ENCODE measurements around the gene GYG2. TPM values are rescaled to one million over a fixed set of nuclear protein-coding genes. Genes with fewer than 3 reads are reported as not detected.

The GYG2 gene
- total and polyA plus RNA-seq, 2 experiments from 2014 or later, result 17.6 to 63.8 TPM

DNA sequence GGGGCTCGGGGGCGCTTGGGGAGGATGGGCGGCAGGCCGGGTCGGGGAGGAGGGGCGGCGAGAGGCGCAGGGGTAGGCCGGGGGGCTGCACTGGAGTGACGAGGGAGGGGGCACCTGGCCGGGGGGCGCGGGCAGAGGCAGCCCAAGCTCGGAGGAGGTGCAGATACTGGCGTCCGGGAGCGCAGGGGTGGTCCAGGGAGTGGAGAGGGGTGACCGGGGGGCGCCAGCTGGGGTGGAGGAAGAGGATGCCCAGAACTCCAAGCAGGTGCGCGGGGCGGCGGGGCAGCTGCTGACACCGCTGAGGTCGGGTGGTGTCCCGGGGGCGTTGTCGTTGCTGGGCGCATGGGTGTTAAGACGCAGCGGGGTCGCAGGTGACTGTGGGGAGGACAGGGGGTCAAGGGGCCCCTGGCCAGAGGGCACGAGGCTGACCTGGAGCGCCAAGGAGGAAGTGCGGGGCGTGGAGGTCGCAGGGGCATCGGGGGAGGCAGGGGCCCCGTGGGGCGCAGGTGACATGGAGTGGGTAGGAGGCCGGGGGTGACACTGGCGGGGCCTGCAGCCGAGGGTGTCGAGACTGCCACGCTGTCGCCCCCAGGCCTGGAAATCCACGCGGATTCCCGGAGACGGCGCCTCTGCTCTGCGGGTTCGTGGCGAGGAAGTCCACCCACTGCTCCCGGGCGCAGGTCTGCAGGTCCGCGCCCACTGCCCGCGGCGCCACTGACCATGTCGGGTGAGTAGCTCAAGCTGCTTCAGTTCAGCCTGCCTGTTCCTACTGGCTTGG lies 928 bp downstream of the GYG2 start (continued):
- TF ChIP-seq, protein P1, sequence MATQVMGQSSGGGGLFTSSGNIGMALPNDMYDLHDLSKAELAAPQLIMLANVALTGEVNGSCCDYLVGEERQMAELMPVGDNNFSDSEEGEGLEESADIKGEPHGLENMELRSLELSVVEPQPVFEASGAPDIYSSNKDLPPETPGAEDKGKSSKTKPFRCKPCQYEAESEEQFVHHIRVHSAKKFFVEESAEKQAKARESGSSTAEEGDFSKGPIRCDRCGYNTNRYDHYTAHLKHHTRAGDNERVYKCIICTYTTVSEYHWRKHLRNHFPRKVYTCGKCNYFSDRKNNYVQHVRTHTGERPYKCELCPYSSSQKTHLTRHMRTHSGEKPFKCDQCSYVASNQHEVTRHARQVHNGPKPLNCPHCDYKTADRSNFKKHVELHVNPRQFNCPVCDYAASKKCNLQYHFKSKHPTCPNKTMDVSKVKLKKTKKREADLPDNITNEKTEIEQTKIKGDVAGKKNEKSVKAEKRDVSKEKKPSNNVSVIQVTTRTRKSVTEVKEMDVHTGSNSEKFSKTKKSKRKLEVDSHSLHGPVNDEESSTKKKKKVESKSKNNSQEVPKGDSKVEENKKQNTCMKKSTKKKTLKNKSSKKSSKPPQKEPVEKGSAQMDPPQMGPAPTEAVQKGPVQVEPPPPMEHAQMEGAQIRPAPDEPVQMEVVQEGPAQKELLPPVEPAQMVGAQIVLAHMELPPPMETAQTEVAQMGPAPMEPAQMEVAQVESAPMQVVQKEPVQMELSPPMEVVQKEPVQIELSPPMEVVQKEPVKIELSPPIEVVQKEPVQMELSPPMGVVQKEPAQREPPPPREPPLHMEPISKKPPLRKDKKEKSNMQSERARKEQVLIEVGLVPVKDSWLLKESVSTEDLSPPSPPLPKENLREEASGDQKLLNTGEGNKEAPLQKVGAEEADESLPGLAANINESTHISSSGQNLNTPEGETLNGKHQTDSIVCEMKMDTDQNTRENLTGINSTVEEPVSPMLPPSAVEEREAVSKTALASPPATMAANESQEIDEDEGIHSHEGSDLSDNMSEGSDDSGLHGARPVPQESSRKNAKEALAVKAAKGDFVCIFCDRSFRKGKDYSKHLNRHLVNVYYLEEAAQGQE (IDR thresholded peaks at IDR 0.05; ENCODE audit: unreplicated experiment), result no peak

- Mint-ChIP-seq H3K4me1 (peaks cover 11% of the 10 kb centered on the region), H3K4me3 (peak overlapping the region; percentile 37; the same call in 1 of the 3 replicates), H3K36me3 (ENCODE audit: low read depth) (peaks cover 55% of the 10 kb centered on the region), H3K27ac (no peak overlapping the region), H3K9me3 (peaks cover 8% of the 10 kb centered on the region; the same call in 2 of the 3 replicates), H3K27me3 (ENCODE audit: insufficient read depth, low read depth, poor library complexity) (peaks cover 5% of the 10 kb centered on the region)
- Histone ChIP-seq H3K4me2 (no peak overlapping the region), H3K79me2 (replicated peaks; ENCODE audit: insufficient read depth) (peaks cover 23% of the 10 kb centered on the region), H4K20me1 (replicated peaks; ENCODE audit: insufficient read depth) (no peaks in the 10 kb centered on the region), H2AFZ (no peak overlapping the region), H3F3A (replicated peaks; ENCODE audit: low read depth) (no peaks in the 10 kb centered on the region), H3K36me3 (ENCODE audit: insufficient read depth) (no peaks in the 10 kb centered on the region), H3K9me2 (ENCODE audit: insufficient read depth) (no peaks in the 10 kb centered on the region), H3K27me3 (ENCODE audit: insufficient read depth) (no peaks in the 10 kb centered on the region), H3K4me3 (no peak overlapping the region), H3K4me1 (ENCODE audit: insufficient read depth) (no peaks in the 10 kb centered on the region; the same call in 1 of the 2 replicates), H3K27ac (ENCODE audit: low read depth) (no peak overlapping the region)
- ATAC-seq (no peak), DNase-seq (ENCODE audit: low spot score) (no peak)
- TF ChIP-seq EZH2phosphoT487 (IDR thresholded peaks at IDR 0.05; ENCODE audit: unreplicated experiment) (no peak), JUNB (IDR thresholded peaks at IDR 0.05; ENCODE audit: unreplicated experiment) (no peak), ZNF331 (CRISPR knock-in tag; IDR thresholded peaks at IDR 0.05; ENCODE audit: low read depth) (no peak), STAT1 (IDR thresholded peaks at IDR 0.05; ENCODE audit: unreplicated experiment) (no peak)
- TF ChIP-seq, protein P2, sequence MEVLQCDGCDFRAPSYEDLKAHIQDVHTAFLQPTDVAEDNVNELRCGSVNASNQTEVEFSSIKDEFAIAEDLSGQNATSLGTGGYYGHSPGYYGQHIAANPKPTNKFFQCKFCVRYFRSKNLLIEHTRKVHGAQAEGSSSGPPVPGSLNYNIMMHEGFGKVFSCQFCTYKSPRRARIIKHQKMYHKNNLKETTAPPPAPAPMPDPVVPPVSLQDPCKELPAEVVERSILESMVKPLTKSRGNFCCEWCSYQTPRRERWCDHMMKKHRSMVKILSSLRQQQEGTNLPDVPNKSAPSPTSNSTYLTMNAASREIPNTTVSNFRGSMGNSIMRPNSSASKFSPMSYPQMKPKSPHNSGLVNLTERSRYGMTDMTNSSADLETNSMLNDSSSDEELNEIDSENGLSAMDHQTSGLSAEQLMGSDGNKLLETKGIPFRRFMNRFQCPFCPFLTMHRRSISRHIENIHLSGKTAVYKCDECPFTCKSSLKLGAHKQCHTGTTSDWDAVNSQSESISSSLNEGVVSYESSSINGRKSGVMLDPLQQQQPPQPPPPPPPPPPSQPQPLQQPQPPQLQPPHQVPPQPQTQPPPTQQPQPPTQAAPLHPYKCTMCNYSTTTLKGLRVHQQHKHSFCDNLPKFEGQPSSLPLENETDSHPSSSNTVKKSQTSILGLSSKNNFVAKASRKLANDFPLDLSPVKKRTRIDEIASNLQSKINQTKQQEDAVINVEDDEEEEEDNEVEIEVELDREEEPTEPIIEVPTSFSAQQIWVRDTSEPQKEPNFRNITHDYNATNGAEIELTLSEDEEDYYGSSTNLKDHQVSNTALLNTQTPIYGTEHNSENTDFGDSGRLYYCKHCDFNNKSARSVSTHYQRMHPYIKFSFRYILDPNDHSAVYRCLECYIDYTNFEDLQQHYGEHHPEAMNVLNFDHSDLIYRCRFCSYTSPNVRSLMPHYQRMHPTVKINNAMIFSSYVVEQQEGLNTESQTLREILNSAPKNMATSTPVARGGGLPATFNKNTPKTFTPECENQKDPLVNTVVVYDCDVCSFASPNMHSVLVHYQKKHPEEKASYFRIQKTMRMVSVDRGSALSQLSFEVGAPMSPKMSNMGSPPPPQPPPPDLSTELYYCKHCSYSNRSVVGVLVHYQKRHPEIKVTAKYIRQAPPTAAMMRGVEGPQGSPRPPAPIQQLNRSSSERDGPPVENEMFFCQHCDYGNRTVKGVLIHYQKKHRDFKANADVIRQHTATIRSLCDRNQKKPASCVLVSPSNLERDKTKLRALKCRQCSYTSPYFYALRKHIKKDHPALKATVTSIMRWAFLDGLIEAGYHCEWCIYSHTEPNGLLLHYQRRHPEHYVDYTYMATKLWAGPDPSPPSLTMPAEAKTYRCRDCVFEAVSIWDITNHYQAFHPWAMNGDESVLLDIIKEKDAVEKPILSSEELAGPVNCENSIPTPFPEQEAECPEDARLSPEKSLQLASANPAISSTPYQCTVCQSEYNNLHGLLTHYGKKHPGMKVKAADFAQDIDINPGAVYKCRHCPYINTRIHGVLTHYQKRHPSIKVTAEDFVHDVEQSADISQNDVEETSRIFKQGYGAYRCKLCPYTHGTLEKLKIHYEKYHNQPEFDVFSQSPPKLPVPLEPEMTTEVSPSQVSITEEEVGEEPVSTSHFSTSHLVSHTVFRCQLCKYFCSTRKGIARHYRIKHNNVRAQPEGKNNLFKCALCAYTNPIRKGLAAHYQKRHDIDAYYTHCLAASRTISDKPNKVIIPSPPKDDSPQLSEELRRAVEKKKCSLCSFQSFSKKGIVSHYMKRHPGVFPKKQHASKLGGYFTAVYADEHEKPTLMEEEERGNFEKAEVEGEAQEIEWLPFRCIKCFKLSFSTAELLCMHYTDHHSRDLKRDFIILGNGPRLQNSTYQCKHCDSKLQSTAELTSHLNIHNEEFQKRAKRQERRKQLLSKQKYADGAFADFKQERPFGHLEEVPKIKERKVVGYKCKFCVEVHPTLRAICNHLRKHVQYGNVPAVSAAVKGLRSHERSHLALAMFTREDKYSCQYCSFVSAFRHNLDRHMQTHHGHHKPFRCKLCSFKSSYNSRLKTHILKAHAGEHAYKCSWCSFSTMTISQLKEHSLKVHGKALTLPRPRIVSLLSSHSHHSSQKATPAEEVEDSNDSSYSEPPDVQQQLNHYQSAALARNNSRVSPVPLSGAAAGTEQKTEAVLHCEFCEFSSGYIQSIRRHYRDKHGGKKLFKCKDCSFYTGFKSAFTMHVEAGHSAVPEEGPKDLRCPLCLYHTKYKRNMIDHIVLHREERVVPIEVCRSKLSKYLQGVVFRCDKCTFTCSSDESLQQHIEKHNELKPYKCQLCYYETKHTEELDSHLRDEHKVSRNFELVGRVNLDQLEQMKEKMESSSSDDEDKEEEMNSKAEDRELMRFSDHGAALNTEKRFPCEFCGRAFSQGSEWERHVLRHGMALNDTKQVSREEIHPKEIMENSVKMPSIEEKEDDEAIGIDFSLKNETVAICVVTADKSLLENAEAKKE (CRISPR knock-in tag; IDR thresholded peaks at IDR 0.05), result no peak
These were observed 2.9 kb downstream of the GYG2 start for GRCh38 chrX:2831471-2832228.
